Keratinocyte (primary cell): ENCODE measurements around the gene TMEM266. TPM values are rescaled to one million over a fixed set of nuclear protein-coding genes. Genes with fewer than 3 reads are reported as not detected.

Experiments used
- DNase-seq: peaks from one replicate; pipeline ENCODE4 v3.0.0-alpha.2; 2011; ENCODE audit warnings: low read depth, missing footprints, low spot score
- FAIRE-seq: peaks from 2 replicates; lab custom pipeline; 2011; peaks lifted over from hg19 to GRCh38; lab: Jason Lieb, UNC
- H2AFZ ChIP-seq: 2 replicates; pipeline ENCODE4 v1.6.0; 2012; ENCODE audit warnings: low read length, control low read depth, inconsistent platforms; ENCODE audit not compliant: control insufficient read depth
- H3K27ac ChIP-seq: 2 replicates; pipeline ENCODE4 v1.5.1; 2011; ENCODE audit warnings: low read length; ENCODE audit not compliant: control insufficient read depth, insufficient read depth
- H3K27me3 ChIP-seq: 3 replicates; pipeline ENCODE4 v1.6.0; 2011; ENCODE audit warnings: low read length; ENCODE audit not compliant: control insufficient read depth, insufficient read depth; ENCODE audit errors: extremely low read depth
- H3K36me3 ChIP-seq, 2 experiments: 2 replicates in 1 of 2; 3 replicates in 1 of 2; pipeline ENCODE4 v1.5.1; 2011; ENCODE audit warnings: low read length in 2 of 2, mild to moderate bottlenecking in 1 of 2; ENCODE audit not compliant: control insufficient read depth in 2 of 2, insufficient read depth in 2 of 2; ENCODE audit errors: extremely low read depth in 1 of 2
- H3K4me1 ChIP-seq: 3 replicates; pipeline ENCODE4 v1.5.1; 2011; ENCODE audit warnings: low read length; ENCODE audit not compliant: control insufficient read depth, insufficient read depth; ENCODE audit errors: extremely low read depth
- H3K4me2 ChIP-seq: 3 replicates; pipeline ENCODE4 v1.6.0; 2011; ENCODE audit warnings: low read depth, low read length; ENCODE audit not compliant: control insufficient read depth, insufficient read depth; ENCODE audit errors: extremely low read depth
- H3K4me3 ChIP-seq, 3 experiments: fragments of 200-600 bp in 1 of 3; sonication (generic) in 1 of 3; 2 replicates in 2 of 3; 3 replicates in 1 of 3; pipeline ENCODE4 v1.5.1; 2011 to 2016; ENCODE audit warnings: low read length in 3 of 3, mild to moderate bottlenecking in 3 of 3, control low read depth in 2 of 3, inconsistent platforms in 1 of 3, low read depth in 1 of 3, mixed read lengths in 1 of 3, mixed run types in 1 of 3, moderate library complexity in 1 of 3; ENCODE audit not compliant: control insufficient read depth in 2 of 3, insufficient read depth in 2 of 3; ENCODE audit errors: extremely low read depth in 1 of 3
- H3K79me2 ChIP-seq: 2 replicates; pipeline ENCODE4 v1.6.0; 2012; ENCODE audit warnings: low read length; ENCODE audit not compliant: control insufficient read depth, insufficient read depth
- H3K9ac ChIP-seq: 3 replicates; pipeline ENCODE4 v1.6.0; 2011; ENCODE audit warnings: low read length; ENCODE audit not compliant: control insufficient read depth, insufficient read depth; ENCODE audit errors: extremely low read depth
- H3K9me1 ChIP-seq: 3 replicates; pipeline ENCODE4 v1.6.0; 2011; ENCODE audit warnings: low read length; ENCODE audit not compliant: control insufficient read depth, insufficient read depth; ENCODE audit errors: extremely low read depth
- H3K9me3 ChIP-seq: 2 replicates; pipeline ENCODE4 v1.5.1; 2012; ENCODE audit warnings: low read depth, low read length; ENCODE audit not compliant: control insufficient read depth
- H4K20me1 ChIP-seq: 3 replicates; pipeline ENCODE4 v1.6.0; 2011; ENCODE audit warnings: low read length; ENCODE audit not compliant: control insufficient read depth, insufficient read depth; ENCODE audit errors: extremely low read depth
- EZH2 ChIP-seq: IDR thresholded peaks from one replicate; pipeline ENCODE4 v1.6.1; 2012; ENCODE audit warnings: inconsistent platforms, mild to moderate bottlenecking, low read length, moderate library complexity
- dilution Hi-C: fragments of 300-500 bp; cut with MboI; formaldehyde crosslinking; loops from one replicate; pipeline ENCODE4 v1.7.0; 2020; ENCODE audit warnings: low sequenced_read_pairs; ENCODE audit not compliant: extremely low pct_ligation_motif_present
- polyA plus RNA-seq, 5 experiments: library from polyadenylated mRNA; depleted of rRNA in 3 of 5; stranded (reverse) in 3 of 5; stranded (forward) in 1 of 5; unstranded in 1 of 5; fragments of >200 nt; gene quantifications; 1 replicate in 1 of 5; 2 replicates in 3 of 5; 3 replicates in 1 of 5; pipeline versions ENCODE4 v1.2.1 to v1.2.3, GENCODE V29; 2011 to 2012; ENCODE audit warnings: missing spikeins in 2 of 5, low read depth in 1 of 5, low replicate concordance in 1 of 5
- TF ChIP-seq, protein P1 (sequence below), 3 experiments: IDR thresholded peaks in 1 of 3; conservative IDR thresholded peaks in 1 of 3; optimal IDR thresholded peaks in 1 of 3; 2 replicates in 2 of 3; 3 replicates in 1 of 3; pipeline versions ENCODE3 to v1.5.1; 2011; ENCODE audit warnings: low read length in 3 of 3, mild to moderate bottlenecking in 3 of 3, moderate library complexity in 2 of 3, control low read depth in 1 of 3, inconsistent platforms in 1 of 3; ENCODE audit not compliant: insufficient read depth in 2 of 3; ENCODE audit errors: extremely low read depth in 1 of 3

TMEM266 gene
- polyA plus RNA-seq, 1 donor (not counting 4 experiments of a cell fraction or from before 2014, with no cell fraction given) = 0.03 TPM

DNA sequence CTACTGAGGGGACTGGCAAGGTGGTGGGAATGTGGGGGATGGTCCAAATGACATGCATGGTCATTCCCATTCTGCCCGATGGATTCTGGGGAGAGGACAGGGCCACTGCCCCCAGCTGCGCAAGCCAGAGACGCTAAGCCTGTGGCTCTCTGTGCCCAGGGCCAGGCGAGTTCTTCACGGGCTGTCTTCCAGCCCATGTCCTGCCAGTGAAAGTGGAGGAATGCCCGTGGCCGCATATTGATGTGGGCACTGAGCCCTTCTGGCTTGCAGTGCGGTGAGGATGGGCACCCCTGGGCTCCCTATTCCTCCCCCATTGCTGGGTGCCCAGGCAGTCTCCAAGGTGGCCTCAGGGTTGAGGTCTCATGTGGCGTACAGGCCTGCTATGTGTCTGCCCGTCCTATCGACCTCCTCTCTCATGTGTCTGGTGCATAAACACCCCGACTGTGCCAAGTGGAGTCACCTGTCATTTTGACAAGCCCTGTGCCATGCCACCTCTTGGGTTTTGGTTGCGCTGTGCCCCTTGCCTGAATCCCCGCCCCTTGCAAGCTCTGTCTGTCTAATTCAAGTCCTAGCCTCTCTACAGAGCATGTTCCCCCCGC is 116.8 kb downstream of the TMEM266 start:
- H3K9me3 ChIP-seq = peaks cover 2% of the 10 kb centered on the region
- H3K36me3 ChIP-seq = no peaks in the 10 kb centered on the region
- dilution Hi-C loops = no loop called here
- DNase-seq (no peak), FAIRE-seq (no peak)
- H3K9ac ChIP-seq = no peak overlapping the region
- H3K4me2 ChIP-seq = no peak overlapping the region
- peaks cover 4% of the 10 kb centered on the region for H3K27me3 ChIP-seq
- no peak overlapping the region for H2AFZ ChIP-seq
- H3K27ac ChIP-seq = no peak overlapping the region
- no peak overlapping the region for H3K4me3 ChIP-seq
- H3K4me1 ChIP-seq = peaks cover 14% of the 10 kb centered on the region
- H3K79me2 ChIP-seq = no peaks in the 10 kb centered on the region
- no peak for TF ChIP-seq EZH2
- TF ChIP-seq, protein P1, sequence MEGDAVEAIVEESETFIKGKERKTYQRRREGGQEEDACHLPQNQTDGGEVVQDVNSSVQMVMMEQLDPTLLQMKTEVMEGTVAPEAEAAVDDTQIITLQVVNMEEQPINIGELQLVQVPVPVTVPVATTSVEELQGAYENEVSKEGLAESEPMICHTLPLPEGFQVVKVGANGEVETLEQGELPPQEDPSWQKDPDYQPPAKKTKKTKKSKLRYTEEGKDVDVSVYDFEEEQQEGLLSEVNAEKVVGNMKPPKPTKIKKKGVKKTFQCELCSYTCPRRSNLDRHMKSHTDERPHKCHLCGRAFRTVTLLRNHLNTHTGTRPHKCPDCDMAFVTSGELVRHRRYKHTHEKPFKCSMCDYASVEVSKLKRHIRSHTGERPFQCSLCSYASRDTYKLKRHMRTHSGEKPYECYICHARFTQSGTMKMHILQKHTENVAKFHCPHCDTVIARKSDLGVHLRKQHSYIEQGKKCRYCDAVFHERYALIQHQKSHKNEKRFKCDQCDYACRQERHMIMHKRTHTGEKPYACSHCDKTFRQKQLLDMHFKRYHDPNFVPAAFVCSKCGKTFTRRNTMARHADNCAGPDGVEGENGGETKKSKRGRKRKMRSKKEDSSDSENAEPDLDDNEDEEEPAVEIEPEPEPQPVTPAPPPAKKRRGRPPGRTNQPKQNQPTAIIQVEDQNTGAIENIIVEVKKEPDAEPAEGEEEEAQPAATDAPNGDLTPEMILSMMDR (optimal IDR thresholded peaks at IDR 0.05 in 1 of 3, IDR thresholded peaks at IDR 0.05 in 1 of 3, conservative IDR thresholded peaks at IDR 0.05 in 1 of 3; ENCODE audit: extremely low read depth in 1 of 3, insufficient read depth in 2 of 3, low read length in 3 of 3) = no peak
- no peaks in the 10 kb centered on the region for H3K9me1 ChIP-seq
- H4K20me1 ChIP-seq = no peaks in the 10 kb centered on the region

DNA sequence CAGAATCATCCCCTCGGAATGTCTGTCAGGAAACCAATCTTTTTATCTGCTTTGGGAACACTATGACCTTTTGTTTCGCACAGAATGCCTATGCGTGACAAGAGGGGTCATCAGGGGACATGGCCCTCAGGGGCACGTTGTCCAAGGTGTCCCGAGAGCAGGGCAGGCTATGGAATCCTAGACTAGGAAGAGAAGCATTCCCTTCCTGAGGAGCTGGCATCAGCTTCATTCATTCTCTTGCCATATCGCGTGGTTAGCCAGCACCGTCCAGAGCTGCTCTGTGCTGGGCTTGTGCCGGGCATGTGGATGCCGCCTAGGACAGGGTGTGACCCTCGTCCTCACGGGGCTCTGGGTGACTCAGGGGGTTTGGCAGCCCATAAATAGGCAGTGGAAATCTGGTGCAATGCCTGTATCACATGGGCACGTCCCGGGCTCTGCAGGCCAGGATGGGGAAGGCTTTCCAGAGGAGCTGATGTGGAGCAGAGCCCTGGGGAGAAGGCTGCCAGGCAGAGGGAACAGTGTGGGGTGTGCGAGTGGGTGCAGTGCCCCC is 117.8 kb downstream of the TMEM266 start:
- H3K36me3 ChIP-seq = no peaks in the 10 kb centered on the region
- H3K9me3 ChIP-seq = peaks cover 2% of the 10 kb centered on the region
- no peak for TF ChIP-seq EZH2
- TF ChIP-seq, protein P1 (optimal IDR thresholded peaks at IDR 0.05 in 1 of 3, IDR thresholded peaks at IDR 0.05 in 1 of 3, conservative IDR thresholded peaks at IDR 0.05 in 1 of 3; ENCODE audit: extremely low read depth in 1 of 3, insufficient read depth in 2 of 3, low read length in 3 of 3) = no peak
- peaks cover 4% of the 10 kb centered on the region for H3K27me3 ChIP-seq
- DNase-seq (no peak), FAIRE-seq (peak; percentile 76)
- peak overlapping the region; percentile 8 for H3K27ac ChIP-seq
- no peaks in the 10 kb centered on the region for H3K79me2 ChIP-seq
- no peak overlapping the region for H3K4me3 ChIP-seq
- peak overlapping the region; percentile 74 for H2AFZ ChIP-seq
- H3K4me2 ChIP-seq = peak overlapping the region; percentile 35
- dilution Hi-C loops = no loop called here
- no peaks in the 10 kb centered on the region for H4K20me1 ChIP-seq
- peaks cover 14% of the 10 kb centered on the region for H3K4me1 ChIP-seq
- H3K9ac ChIP-seq = peak overlapping the region; percentile 39
- no peaks in the 10 kb centered on the region for H3K9me1 ChIP-seq
